ENCODE results near the gene NTSR1. TPM values are rescaled to one million over a fixed set of nuclear protein-coding genes. Genes with fewer than 3 reads are reported as not detected.

The NTSR1 gene
- total RNA-seq, 1 experiment from 2014 or later: 15.9 TPM

- H3K36me3 ChIP-seq (ENCODE audit: insufficient read depth, low read length, poor library complexity, severe bottlenecking): no peaks in the 10 kb centered on the region
- ChIA-PET CTCF (no interaction called here), POLR2A (ENCODE audit: low non-redundant PET) (no interaction called here)
- H3K4me3 ChIP-seq (ENCODE audit: low read depth, low read length, poor library complexity, severe bottlenecking): no peak overlapping the region
- no peaks in the 10 kb centered on the region for H3K27me3 ChIP-seq (replicated peaks; ENCODE audit: insufficient read depth, low read depth, low read length, poor library complexity)
- intact Hi-C loops (cut with micrococcal nuclease; ENCODE audit: unreplicated experiment): no loop called here
- no TSS peak for BruUV-seq (replicated peaks)
- H3K4me1 ChIP-seq (ENCODE audit: insufficient read depth, low read length, poor library complexity, severe bottlenecking): no peaks in the 10 kb centered on the region
- no peak for TF ChIP-seq CTCF (conservative IDR thresholded peaks at IDR 0.05; ENCODE audit: low read depth, low read length)
- no peak for TF ChIP-seq EZH2 (IDR thresholded peaks at IDR 0.05; ENCODE audit: borderline replicate concordance, low read depth, low read length, poor library complexity, severe bottlenecking)
- H3K9me3 ChIP-seq (ENCODE audit: low read depth, low read length, poor library complexity, severe bottlenecking): no peaks in the 10 kb centered on the region
- DNase-seq (ENCODE audit: low spot score): no peak
- no peak overlapping the region for H3K27ac ChIP-seq (ENCODE audit: low read depth, low read length, poor library complexity, severe bottlenecking)
Measured at GRCh38 chr20:62660768-62661167, 47.9 kb upstream of the NTSR1 start.

- Histone ChIP-seq H3K4me1 (ENCODE audit: insufficient read depth, low read length, poor library complexity, severe bottlenecking) (no peaks in the 10 kb centered on the region), H3K9me3 (ENCODE audit: low read depth, low read length, poor library complexity, severe bottlenecking) (no peaks in the 10 kb centered on the region), H3K27me3 (replicated peaks; ENCODE audit: insufficient read depth, low read depth, low read length, poor library complexity) (no peaks in the 10 kb centered on the region), H3K4me3 (ENCODE audit: low read depth, low read length, poor library complexity, severe bottlenecking) (no peak overlapping the region), H3K27ac (ENCODE audit: low read depth, low read length, poor library complexity, severe bottlenecking) (no peak overlapping the region), H3K36me3 (ENCODE audit: insufficient read depth, low read length, poor library complexity, severe bottlenecking) (no peaks in the 10 kb centered on the region)
- POLR2A ChIA-PET (ENCODE audit: low non-redundant PET): no interaction called here
- TF ChIP-seq CTCF (conservative IDR thresholded peaks at IDR 0.05; ENCODE audit: low read depth, low read length) (no peak), EZH2 (IDR thresholded peaks at IDR 0.05; ENCODE audit: borderline replicate concordance, low read depth, low read length, poor library complexity, severe bottlenecking) (no peak)
- intact Hi-C loops (cut with micrococcal nuclease; ENCODE audit: unreplicated experiment): no loop called here
- no TSS peak for BruUV-seq (replicated peaks)
- CTCF ChIA-PET: interaction anchor here (0.5 kb wide), 1 partner anchor 38 kb away, joined by 3 read pairs; no protein-coding TSS in a partner anchor
- DNase-seq (ENCODE audit: low spot score): no peak
Measured at GRCh38 chr20:62661647-62662046, 47.0 kb upstream of the NTSR1 start.

GRCh38 chr20:62662422-62662821 lies 46.2 kb upstream of the NTSR1 start:
- no peak for DNase-seq (ENCODE audit: low spot score)
- TF ChIP-seq CTCF (conservative IDR thresholded peaks at IDR 0.05; ENCODE audit: low read depth, low read length): no peak
- no peak for TF ChIP-seq EZH2 (IDR thresholded peaks at IDR 0.05; ENCODE audit: borderline replicate concordance, low read depth, low read length, poor library complexity, severe bottlenecking)
- Histone ChIP-seq H3K36me3 (ENCODE audit: insufficient read depth, low read length, poor library complexity, severe bottlenecking) (no peaks in the 10 kb centered on the region), H3K27ac (ENCODE audit: low read depth, low read length, poor library complexity, severe bottlenecking) (no peak overlapping the region), H3K4me3 (ENCODE audit: low read depth, low read length, poor library complexity, severe bottlenecking) (no peak overlapping the region), H3K9me3 (ENCODE audit: low read depth, low read length, poor library complexity, severe bottlenecking) (no peaks in the 10 kb centered on the region), H3K27me3 (replicated peaks; ENCODE audit: insufficient read depth, low read depth, low read length, poor library complexity) (no peaks in the 10 kb centered on the region), H3K4me1 (ENCODE audit: insufficient read depth, low read length, poor library complexity, severe bottlenecking) (no peaks in the 10 kb centered on the region)
- CTCF ChIA-PET: no interaction called here
- POLR2A ChIA-PET (ENCODE audit: low non-redundant PET): no interaction called here
- intact Hi-C loops (cut with micrococcal nuclease; ENCODE audit: unreplicated experiment): no loop called here
- BruUV-seq (replicated peaks): no TSS peak
